Peyer's patch (tissue), 4 donors: ENCODE measurements around the gene SCN9A.

Experiments used
- POLR2A ChIP-seq, 2 donors: fragments of 450-650 bp; IDR thresholded peaks; one replicate each; pipeline ENCODE4 v1.5.1; 2017; ENCODE audit warnings: antibody characterized with exemption in 2 of 2, mild to moderate bottlenecking in 2 of 2, moderate library complexity in 2 of 2
- TF ChIP-seq, protein P1 (sequence below), 6 experiments: fragments of 450-650 bp in 4 of 6; fragments of 200-600 bp in 2 of 6; sonication (generic) in 1 of 6; IDR thresholded peaks; one replicate each; pipeline ENCODE4 v1.5.1; 2017 to 2019; ENCODE audit warnings: antibody characterized with exemption in 6 of 6, mild to moderate bottlenecking in 3 of 6, moderate library complexity in 1 of 6

- no peak for TF ChIP-seq POLR2A (IDR thresholded peaks at IDR 0.05)
- TF ChIP-seq, protein P1, sequence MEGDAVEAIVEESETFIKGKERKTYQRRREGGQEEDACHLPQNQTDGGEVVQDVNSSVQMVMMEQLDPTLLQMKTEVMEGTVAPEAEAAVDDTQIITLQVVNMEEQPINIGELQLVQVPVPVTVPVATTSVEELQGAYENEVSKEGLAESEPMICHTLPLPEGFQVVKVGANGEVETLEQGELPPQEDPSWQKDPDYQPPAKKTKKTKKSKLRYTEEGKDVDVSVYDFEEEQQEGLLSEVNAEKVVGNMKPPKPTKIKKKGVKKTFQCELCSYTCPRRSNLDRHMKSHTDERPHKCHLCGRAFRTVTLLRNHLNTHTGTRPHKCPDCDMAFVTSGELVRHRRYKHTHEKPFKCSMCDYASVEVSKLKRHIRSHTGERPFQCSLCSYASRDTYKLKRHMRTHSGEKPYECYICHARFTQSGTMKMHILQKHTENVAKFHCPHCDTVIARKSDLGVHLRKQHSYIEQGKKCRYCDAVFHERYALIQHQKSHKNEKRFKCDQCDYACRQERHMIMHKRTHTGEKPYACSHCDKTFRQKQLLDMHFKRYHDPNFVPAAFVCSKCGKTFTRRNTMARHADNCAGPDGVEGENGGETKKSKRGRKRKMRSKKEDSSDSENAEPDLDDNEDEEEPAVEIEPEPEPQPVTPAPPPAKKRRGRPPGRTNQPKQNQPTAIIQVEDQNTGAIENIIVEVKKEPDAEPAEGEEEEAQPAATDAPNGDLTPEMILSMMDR (IDR thresholded peaks at IDR 0.05) = no peak
Observed at GRCh38 chr2:166202778-166203177, 173.0 kb downstream of the SCN9A start.
